ENCODE data around the gene CLCN5.

GRCh38 chrX:50117476-50117875, 195.1 kb downstream of the CLCN5 start:
- TF ChIP-seq EZH2 (IDR thresholded peaks at IDR 0.05; ENCODE audit: low read length, missing control alignments) (no peak), CTCF (conservative IDR thresholded peaks at IDR 0.05 in 1 of 2, IDR thresholded peaks at IDR 0.05 in 1 of 2; ENCODE audit: low read depth in 1 of 2, low read length in 2 of 2) (no peak)

Measured in fibroblast of lung (primary cell).